ENCODE results near the gene PLEKHA5. TPM values are rescaled to one million over a fixed set of nuclear protein-coding genes. Genes with fewer than 3 reads are reported as not detected.
A peak's percentile ranks its signal among the peaks of the same experiment; 100 is the strongest.
"Not testable (repeated sequence)": the region's sequence is repeated elsewhere in the genome, so short reads cannot be mapped to it uniquely, and the experiment has no call there.

The PLEKHA5 gene
- polyA plus RNA-seq, 3 donors = 0.35 to 0.79 (median 0.41) TPM

GRCh38 chr12:19227880-19228210 lies 98.3 kb downstream of the PLEKHA5 start:
- no peaks in the 10 kb centered on the region for H3K4me1 ChIP-seq (ENCODE audit: control insufficient read depth in 1 of 2, insufficient read depth in 2 of 2, low read length in 2 of 2)
- no peaks in the 10 kb centered on the region for H3K79me2 ChIP-seq (ENCODE audit: insufficient read depth, low read length)

GRCh38 chr12:19229021-19229420 lies 99.5 kb downstream of the PLEKHA5 start:
- H3K36me3 ChIP-seq (replicated peaks in 1 of 2; ENCODE audit: control insufficient read depth in 1 of 2, insufficient read depth in 2 of 2, low read length in 2 of 2); H3K4me2 ChIP-seq (replicated peaks; ENCODE audit: extremely low read depth, low read length, poor library complexity, severe bottlenecking); H2AFZ ChIP-seq (ENCODE audit: insufficient read depth, low read depth, low read length, poor library complexity, severe bottlenecking); H3K27ac ChIP-seq (ENCODE audit: low read depth in 1 of 2, low read length in 2 of 2); DNase-seq; H3K4me1 ChIP-seq (ENCODE audit: control insufficient read depth in 1 of 2, insufficient read depth in 2 of 2, low read length in 2 of 2); H3K27me3 Mint-ChIP-seq (ENCODE audit: low read depth in 3 of 3); H3K79me2 ChIP-seq (ENCODE audit: insufficient read depth, low read length); H3K27me3 ChIP-seq (ENCODE audit: control insufficient read depth in 2 of 2, insufficient read depth in 2 of 2, low read length in 2 of 2); H3K36me3 Mint-ChIP-seq; intact Hi-C loops (cut with micrococcal nuclease); H3K4me3 ChIP-seq (replicated peaks in 1 of 3; ENCODE audit: low read depth in 2 of 3, low read length in 3 of 3); H4K20me1 ChIP-seq (ENCODE audit: insufficient read depth, low read length); H3K9ac ChIP-seq (ENCODE audit: insufficient read depth, low read length, poor library complexity, severe bottlenecking): not testable (repeated sequence)
- Mint-ChIP-seq H3K27ac (peak overlapping the region in 1 of 7 donors; percentile 58), H3K9me3 (peaks cover 5 to 14% (median 8%) of the 10 kb centered on the region in 7 donors), H3K4me1 (peaks cover 19% of the 10 kb centered on the region), H3K4me3 (peak overlapping the region; percentile 60 to 72)
- H3K9me3 ChIP-seq (replicated peaks in 1 of 2; ENCODE audit: control insufficient read depth in 1 of 2, insufficient read depth in 1 of 2, low read length in 2 of 2) = peaks cover 0 to 14% of the 10 kb centered on the region in 2 donors
- 54% methylated on average over 5 of the region's 6 CpGs for WGBS (ENCODE audit: insufficient coverage)

More at GRCh38 chr12:19227880-19228210, 98.3 kb downstream of the PLEKHA5 start:
- Mint-ChIP-seq H3K4me3 (no peak overlapping the region), H3K27ac (no peak overlapping the region), H3K27me3 (ENCODE audit: low read depth in 3 of 3) (no peaks in the 10 kb centered on the region), H3K4me1 (peaks cover 16% of the 10 kb centered on the region), H3K36me3 (no peaks in the 10 kb centered on the region), H3K9me3 (peaks cover 5 to 14% (median 8%) of the 10 kb centered on the region in 7 donors)
- Histone ChIP-seq H3K27ac (ENCODE audit: low read depth in 1 of 2, low read length in 2 of 2) (no peak overlapping the region), H3K9ac (ENCODE audit: insufficient read depth, low read length, poor library complexity, severe bottlenecking) (no peak overlapping the region), H3K4me3 (replicated peaks in 1 of 3; ENCODE audit: low read depth in 2 of 3, low read length in 3 of 3) (no peak overlapping the region), H3K9me3 (replicated peaks in 1 of 2; ENCODE audit: control insufficient read depth in 1 of 2, insufficient read depth in 1 of 2, low read length in 2 of 2) (peaks cover 0 to 14% of the 10 kb centered on the region in 2 donors), H3K36me3 (replicated peaks in 1 of 2; ENCODE audit: control insufficient read depth in 1 of 2, insufficient read depth in 2 of 2, low read length in 2 of 2) (no peaks in the 10 kb centered on the region), H4K20me1 (ENCODE audit: insufficient read depth, low read length) (no peaks in the 10 kb centered on the region), H3K4me2 (replicated peaks; ENCODE audit: extremely low read depth, low read length, poor library complexity, severe bottlenecking) (no peak overlapping the region), H3K27me3 (ENCODE audit: control insufficient read depth in 2 of 2, insufficient read depth in 2 of 2, low read length in 2 of 2) (no peaks in the 10 kb centered on the region), H2AFZ (ENCODE audit: insufficient read depth, low read depth, low read length, poor library complexity, severe bottlenecking) (no peak overlapping the region)
- no peak for DNase-seq
- intact Hi-C loops (cut with micrococcal nuclease) = no loop called here
- WGBS (ENCODE audit: insufficient coverage) = no CpG with 5 or more reads among the region's 1 CpG
- TF ChIP-seq CTCF (IDR thresholded peaks at IDR 0.05) = no peak
